MM.1S (cell line): Measurements from ENCODE around the gene CACNA1E.

Experiments
- DNase-seq: peaks from one replicate; pipeline ENCODE4 v3.0.0-alpha.2; 2015
- H2AFZ ChIP-seq: fragments of 300-600 bp; sonication (generic); 2 replicates; pipeline ENCODE4 v1.6.0; 2016; ENCODE audit warnings: antibody characterized with exemption, low read length
- H3F3A ChIP-seq: fragments of 300-600 bp; sonication (generic); 2 replicates; pipeline ENCODE4 v1.6.1; 2016; ENCODE audit warnings: mild to moderate bottlenecking, antibody characterized with exemption, low read length, moderate library complexity, mixed read lengths; ENCODE audit not compliant: insufficient read depth
- H3K27ac ChIP-seq: fragments of 300-600 bp; sonication (generic); 2 replicates; pipeline ENCODE4 v1.5.1; 2016; ENCODE audit warnings: mild to moderate bottlenecking, low read length
- H3K27me3 ChIP-seq: fragments of 300-600 bp; sonication (generic); replicated peaks from 2 replicates; pipeline ENCODE4 v1.6.0; 2016; ENCODE audit warnings: low read length; ENCODE audit not compliant: insufficient read depth
- H3K36me3 ChIP-seq: fragments of 300-600 bp; sonication (generic); replicated peaks from 2 replicates; pipeline ENCODE4 v1.6.1; 2016; ENCODE audit warnings: mild to moderate bottlenecking, low read length, mixed read lengths; ENCODE audit not compliant: insufficient read depth
- H3K4me1 ChIP-seq: fragments of 300-600 bp; sonication (generic); 2 replicates; pipeline ENCODE4 v1.6.1; 2016; ENCODE audit warnings: low read length, mixed read lengths
- H3K4me2 ChIP-seq: fragments of 300-600 bp; sonication (generic); 2 replicates; pipeline ENCODE4 v1.6.0; 2016; ENCODE audit warnings: low read depth, low read length
- H3K4me3 ChIP-seq: fragments of 300-600 bp; sonication (generic); 2 replicates; pipeline ENCODE4 v1.5.1; 2016; ENCODE audit warnings: low read length, mixed read lengths
- H3K79me2 ChIP-seq: fragments of 300-600 bp; sonication (generic); 2 replicates; pipeline ENCODE4 v1.6.1; 2016; ENCODE audit warnings: mixed run types, low read length, mixed read lengths
- H3K9ac ChIP-seq: fragments of 300-600 bp; sonication (generic); 2 replicates; pipeline ENCODE4 v1.6.1; 2016; ENCODE audit warnings: low read length, mixed read lengths
- H3K9me2 ChIP-seq: fragments of 300-600 bp; sonication (generic); replicated peaks from 2 replicates; pipeline ENCODE4 v1.6.1; 2016; ENCODE audit warnings: mild to moderate bottlenecking, low read length, mixed read lengths; ENCODE audit not compliant: insufficient read depth
- H3K9me3 ChIP-seq: fragments of 300-600 bp; sonication (generic); replicated peaks from 2 replicates; pipeline ENCODE4 v1.6.1; 2016; ENCODE audit warnings: mild to moderate bottlenecking, low read length, mixed read lengths; ENCODE audit not compliant: insufficient read depth
- H4K20me1 ChIP-seq: fragments of 300-600 bp; sonication (generic); 2 replicates; pipeline ENCODE4 v1.6.1; 2016; ENCODE audit warnings: mild to moderate bottlenecking, low read length, moderate library complexity, mixed read lengths; ENCODE audit not compliant: insufficient read depth
- EZH2 ChIP-seq: fragments of 300-600 bp; sonication (generic); optimal IDR thresholded peaks from 2 replicates; pipeline ENCODE3; 2017; ENCODE audit warnings: low read depth, mild to moderate bottlenecking, antibody characterized with exemption, low read length, mixed read lengths
- EZH2phosphoT487 ChIP-seq: fragments of 300-600 bp; sonication (generic); IDR thresholded peaks from 2 replicates; pipeline ENCODE4 v1.6.1; 2018; ENCODE audit warnings: antibody characterized with exemption, low read length
- TF ChIP-seq, protein P1 (sequence below): fragments of 300-600 bp; sonication (generic); IDR thresholded peaks from 2 replicates; pipeline ENCODE4 v1.5.1; 2016; ENCODE audit warnings: antibody characterized with exemption, low read length, mixed read lengths

The CACNA1E gene

GRCh38 chr1:181804989-181805388 lies 321.7 kb downstream of the CACNA1E start:
- Histone ChIP-seq H3K9me3 (no peaks in the 10 kb centered on the region), H3K4me1 (no peaks in the 10 kb centered on the region), H3K9ac (no peak overlapping the region), H4K20me1 (no peaks in the 10 kb centered on the region), H2AFZ (no peak overlapping the region), H3F3A (no peaks in the 10 kb centered on the region), H3K36me3 (no peaks in the 10 kb centered on the region), H3K27me3 (no peaks in the 10 kb centered on the region), H3K4me2 (no peak overlapping the region), H3K27ac (no peak overlapping the region), H3K4me3 (no peak overlapping the region), H3K9me2 (no peaks in the 10 kb centered on the region), H3K79me2 (no peaks in the 10 kb centered on the region)
- TF ChIP-seq EZH2phosphoT487 (no peak), EZH2 (no peak)
- TF ChIP-seq, protein P1, sequence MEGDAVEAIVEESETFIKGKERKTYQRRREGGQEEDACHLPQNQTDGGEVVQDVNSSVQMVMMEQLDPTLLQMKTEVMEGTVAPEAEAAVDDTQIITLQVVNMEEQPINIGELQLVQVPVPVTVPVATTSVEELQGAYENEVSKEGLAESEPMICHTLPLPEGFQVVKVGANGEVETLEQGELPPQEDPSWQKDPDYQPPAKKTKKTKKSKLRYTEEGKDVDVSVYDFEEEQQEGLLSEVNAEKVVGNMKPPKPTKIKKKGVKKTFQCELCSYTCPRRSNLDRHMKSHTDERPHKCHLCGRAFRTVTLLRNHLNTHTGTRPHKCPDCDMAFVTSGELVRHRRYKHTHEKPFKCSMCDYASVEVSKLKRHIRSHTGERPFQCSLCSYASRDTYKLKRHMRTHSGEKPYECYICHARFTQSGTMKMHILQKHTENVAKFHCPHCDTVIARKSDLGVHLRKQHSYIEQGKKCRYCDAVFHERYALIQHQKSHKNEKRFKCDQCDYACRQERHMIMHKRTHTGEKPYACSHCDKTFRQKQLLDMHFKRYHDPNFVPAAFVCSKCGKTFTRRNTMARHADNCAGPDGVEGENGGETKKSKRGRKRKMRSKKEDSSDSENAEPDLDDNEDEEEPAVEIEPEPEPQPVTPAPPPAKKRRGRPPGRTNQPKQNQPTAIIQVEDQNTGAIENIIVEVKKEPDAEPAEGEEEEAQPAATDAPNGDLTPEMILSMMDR = no peak
- no peak for DNase-seq

GRCh38 chr1:181806746-181807145 lies 323.4 kb downstream of the CACNA1E start:
- H3K79me2 ChIP-seq = no peaks in the 10 kb centered on the region
- no peaks in the 10 kb centered on the region for H4K20me1 ChIP-seq
- H3K9me3 ChIP-seq = no peaks in the 10 kb centered on the region
- no peak overlapping the region for H3K27ac ChIP-seq
- H3K9me2 ChIP-seq = no peaks in the 10 kb centered on the region
- no peaks in the 10 kb centered on the region for H3K27me3 ChIP-seq
- no peaks in the 10 kb centered on the region for H3K4me1 ChIP-seq
- H3K4me3 ChIP-seq = no peak overlapping the region
- TF ChIP-seq EZH2phosphoT487 (no peak), EZH2 (no peak)
- TF ChIP-seq, protein P1 = no peak
- no peak for DNase-seq
- H2AFZ ChIP-seq = no peak overlapping the region
- no peaks in the 10 kb centered on the region for H3F3A ChIP-seq
- H3K9ac ChIP-seq = no peak overlapping the region
- no peak overlapping the region for H3K4me2 ChIP-seq
- H3K36me3 ChIP-seq = no peaks in the 10 kb centered on the region

- Histone ChIP-seq H3F3A (no peaks in the 10 kb centered on the region), H2AFZ (no peak overlapping the region), H3K79me2 (no peaks in the 10 kb centered on the region), H3K9me3 (no peaks in the 10 kb centered on the region), H3K9me2 (no peaks in the 10 kb centered on the region), H3K4me2 (no peak overlapping the region), H4K20me1 (no peaks in the 10 kb centered on the region), H3K9ac (no peak overlapping the region), H3K4me1 (no peaks in the 10 kb centered on the region), H3K27me3 (no peaks in the 10 kb centered on the region), H3K27ac (no peak overlapping the region), H3K4me3 (no peak overlapping the region), H3K36me3 (no peaks in the 10 kb centered on the region)
- TF ChIP-seq EZH2 (no peak), EZH2phosphoT487 (no peak)
- TF ChIP-seq, protein P1 = no peak
- no peak for DNase-seq
Measured at GRCh38 chr1:181807251-181807650, 323.9 kb downstream of the CACNA1E start.
